ENCODE data around the gene TNS3.

TNS3 gene

GRCh38 chr7:47529826-47530555, 51.9 kb downstream of the TNS3 start:
- Histone ChIP-seq H3K4me3 (ENCODE audit: low read length in 2 of 2) (no peak overlapping the region), H3K27me3 (ENCODE audit: control insufficient read depth in 1 of 2, insufficient read depth in 2 of 2, low read length in 2 of 2) (no peaks in the 10 kb centered on the region), H3K27ac (ENCODE audit: low read length) (no peak overlapping the region), H3K4me1 (ENCODE audit: control insufficient read depth, insufficient read depth, low read length) (no peaks in the 10 kb centered on the region), H3K9me3 (ENCODE audit: control insufficient read depth in 2 of 2, low read length in 2 of 2) (no peaks in the 10 kb centered on the region), H3K36me3 (ENCODE audit: control insufficient read depth in 2 of 2, insufficient read depth in 2 of 2, low read length in 2 of 2) (peaks cover 8 to 19% of the 10 kb centered on the region in 2 donors), H3K9ac (ENCODE audit: low read length in 2 of 2) (no peak overlapping the region)

DNA sequence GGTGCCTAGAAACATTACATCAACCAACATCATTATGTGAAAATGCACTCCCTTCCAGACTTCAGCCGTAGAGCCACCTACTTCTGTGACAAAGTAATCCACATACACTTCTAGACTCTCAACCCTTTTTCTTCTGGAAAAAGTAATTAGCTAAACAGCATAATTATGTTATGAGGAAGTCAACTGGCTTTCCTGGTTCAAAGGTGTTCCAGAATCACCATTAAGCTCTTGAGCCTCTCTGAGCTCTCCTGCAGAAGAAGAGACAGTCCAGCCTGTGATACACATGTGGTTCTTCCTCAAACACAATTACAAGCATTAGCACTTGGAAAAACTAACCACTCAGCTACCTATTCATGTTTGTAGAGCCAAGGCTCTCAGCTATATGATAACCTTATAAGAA, 52.5 kb downstream of the TNS3 start:
- H3K27me3 ChIP-seq (ENCODE audit: control insufficient read depth in 1 of 2, insufficient read depth in 2 of 2, low read length in 2 of 2), result no peaks in the 10 kb centered on the region

DNA sequence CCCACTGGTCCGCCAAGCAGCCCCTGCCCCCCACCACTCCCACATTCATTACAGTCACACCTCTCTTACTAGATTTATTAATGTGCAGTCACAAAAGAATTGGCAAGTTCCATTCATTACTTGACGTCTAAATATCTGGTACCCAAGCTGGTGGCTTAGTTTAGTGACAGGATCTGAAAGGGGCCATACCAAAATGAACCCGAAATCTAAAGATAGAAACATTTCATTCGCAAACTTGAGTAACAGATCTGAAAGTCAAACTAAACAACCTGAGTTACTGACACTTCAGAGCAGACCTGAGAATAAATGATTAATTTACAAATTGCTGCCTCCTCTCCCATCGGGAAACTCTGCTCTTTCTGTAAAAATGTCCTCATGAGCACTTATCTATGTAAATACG, 53.4 kb downstream of the TNS3 start:
- Histone ChIP-seq H3K9me3 (ENCODE audit: control insufficient read depth in 2 of 2, low read length in 2 of 2) (no peaks in the 10 kb centered on the region), H3K4me1 (ENCODE audit: control insufficient read depth, insufficient read depth, low read length) (no peaks in the 10 kb centered on the region), H3K9ac (ENCODE audit: low read length in 2 of 2) (no peak overlapping the region), H3K27me3 (ENCODE audit: control insufficient read depth in 1 of 2, insufficient read depth in 2 of 2, low read length in 2 of 2) (no peaks in the 10 kb centered on the region), H3K27ac (ENCODE audit: low read length) (no peak overlapping the region), H3K4me3 (ENCODE audit: low read length in 2 of 2) (no peak overlapping the region), H3K36me3 (ENCODE audit: control insufficient read depth in 2 of 2, insufficient read depth in 2 of 2, low read length in 2 of 2) (peaks cover 8 to 20% of the 10 kb centered on the region in 2 donors)

More for the DNA sequence above, 52.5 kb downstream of the TNS3 start:
- Histone ChIP-seq H3K36me3 (ENCODE audit: control insufficient read depth in 2 of 2, insufficient read depth in 2 of 2, low read length in 2 of 2) (peaks cover 8 to 20% of the 10 kb centered on the region in 2 donors), H3K27ac (ENCODE audit: low read length) (no peak overlapping the region), H3K4me1 (ENCODE audit: control insufficient read depth, insufficient read depth, low read length) (no peaks in the 10 kb centered on the region), H3K9ac (ENCODE audit: low read length in 2 of 2) (no peak overlapping the region), H3K9me3 (ENCODE audit: control insufficient read depth in 2 of 2, low read length in 2 of 2) (no peaks in the 10 kb centered on the region), H3K4me3 (ENCODE audit: low read length in 2 of 2) (no peak overlapping the region)

DNA sequence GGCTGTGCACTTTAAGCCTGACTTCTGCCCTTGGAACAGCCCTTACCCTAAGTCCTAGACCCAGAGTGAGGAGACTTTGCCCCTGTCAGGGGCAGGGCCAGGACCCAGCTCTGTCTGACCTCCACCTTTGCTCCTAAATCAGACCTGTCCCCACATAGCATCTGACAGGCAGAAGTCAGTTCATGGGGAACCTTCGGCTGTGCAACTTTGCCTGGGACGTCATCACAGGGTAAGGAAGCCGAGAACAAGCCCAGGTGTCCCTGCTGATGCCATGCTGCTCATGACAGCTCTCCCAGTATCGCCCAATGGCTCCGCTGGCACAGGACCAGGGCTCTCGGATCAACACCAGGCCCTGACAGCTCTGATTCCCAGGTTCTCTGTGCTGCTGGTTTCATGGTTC, 55.4 kb downstream of the TNS3 start:
- Histone ChIP-seq H3K9me3 (ENCODE audit: control insufficient read depth in 2 of 2, low read length in 2 of 2) (no peaks in the 10 kb centered on the region), H3K4me3 (ENCODE audit: low read length in 2 of 2) (no peak overlapping the region), H3K27me3 (ENCODE audit: control insufficient read depth in 1 of 2, insufficient read depth in 2 of 2, low read length in 2 of 2) (no peaks in the 10 kb centered on the region), H3K36me3 (ENCODE audit: control insufficient read depth in 2 of 2, insufficient read depth in 2 of 2, low read length in 2 of 2) (peaks cover 8 to 20% of the 10 kb centered on the region in 2 donors), H3K27ac (ENCODE audit: low read length) (no peak overlapping the region), H3K9ac (ENCODE audit: low read length in 2 of 2) (no peak overlapping the region), H3K4me1 (ENCODE audit: control insufficient read depth, insufficient read depth, low read length) (no peaks in the 10 kb centered on the region)

GRCh38 chr7:47525066-47525623, 56.8 kb downstream of the TNS3 start:
- Histone ChIP-seq H3K9me3 (ENCODE audit: control insufficient read depth in 2 of 2, low read length in 2 of 2) (no peaks in the 10 kb centered on the region), H3K4me1 (ENCODE audit: control insufficient read depth, insufficient read depth, low read length) (peaks cover 13% of the 10 kb centered on the region), H3K27ac (ENCODE audit: low read length) (no peak overlapping the region), H3K27me3 (ENCODE audit: control insufficient read depth in 1 of 2, insufficient read depth in 2 of 2, low read length in 2 of 2) (no peaks in the 10 kb centered on the region), H3K36me3 (ENCODE audit: control insufficient read depth in 2 of 2, insufficient read depth in 2 of 2, low read length in 2 of 2) (peaks cover 8 to 20% of the 10 kb centered on the region in 2 donors), H3K9ac (ENCODE audit: low read length in 2 of 2) (no peak overlapping the region), H3K4me3 (ENCODE audit: low read length in 2 of 2) (no peak overlapping the region)

DNA sequence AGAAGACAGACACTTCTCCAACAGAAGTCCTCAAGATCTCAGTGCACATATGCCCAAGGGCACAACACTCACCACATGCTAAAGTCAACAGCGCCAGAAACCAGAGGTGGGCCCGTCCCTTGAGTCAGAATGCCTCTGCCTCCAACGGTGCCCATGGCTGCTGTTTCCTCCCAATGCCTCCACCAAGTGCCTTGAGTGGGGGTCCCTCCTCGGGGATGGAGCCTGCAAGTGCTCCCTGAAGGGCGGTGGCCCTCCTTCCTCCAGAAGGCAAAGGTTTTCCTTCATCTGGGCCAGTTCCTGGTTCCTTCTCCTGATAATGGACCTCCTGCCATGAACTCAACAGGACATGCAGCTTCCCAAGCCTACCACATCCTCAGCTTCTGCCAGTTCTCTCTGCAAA, 58.5 kb downstream of the TNS3 start:
- no peak overlapping the region for H3K27ac ChIP-seq (ENCODE audit: low read length)

DNA sequence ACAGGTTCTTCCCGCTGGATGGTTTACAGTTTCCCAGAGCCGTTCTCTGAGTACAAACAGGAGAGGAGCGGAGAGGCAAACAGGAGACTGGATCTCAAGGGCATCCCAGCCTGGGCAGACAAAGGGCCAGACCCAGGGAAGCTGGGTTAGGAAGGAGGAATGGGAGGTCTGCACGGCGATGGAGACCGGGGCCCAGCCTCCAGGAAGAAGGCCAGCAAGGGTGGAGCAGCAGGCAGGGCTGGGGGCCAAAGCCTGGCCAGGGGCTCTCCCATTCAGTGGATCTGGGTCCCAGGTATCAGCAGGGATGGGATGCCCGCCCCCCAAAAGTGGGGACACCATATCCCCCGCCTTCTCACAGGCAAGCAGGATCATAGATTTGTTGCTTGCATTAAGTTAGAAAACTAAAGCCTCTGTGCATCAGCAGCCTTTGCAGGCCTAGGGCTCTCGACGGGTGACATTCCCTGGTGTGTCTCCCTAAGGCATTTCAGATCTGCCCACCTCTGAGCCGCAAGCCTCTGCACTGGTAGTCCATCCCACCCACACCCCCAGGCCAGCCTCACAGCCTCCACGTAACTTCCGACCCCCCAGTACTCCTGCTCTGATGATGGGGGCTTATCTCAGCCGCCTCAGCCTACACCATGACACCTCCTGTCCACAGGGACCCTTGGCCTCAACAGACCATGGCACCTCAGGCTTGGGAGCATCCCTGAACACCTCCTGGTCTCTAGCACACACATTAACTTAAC, 59.9 kb downstream of the TNS3 start:
- peaks cover 29% of the 10 kb centered on the region for H3K4me1 ChIP-seq (ENCODE audit: control insufficient read depth, insufficient read depth, low read length)
- no peak overlapping the region for H3K4me3 ChIP-seq (ENCODE audit: low read length in 2 of 2)
- H3K27me3 ChIP-seq (ENCODE audit: control insufficient read depth in 1 of 2, insufficient read depth in 2 of 2, low read length in 2 of 2), result no peaks in the 10 kb centered on the region
- peaks cover 8 to 17% of the 10 kb centered on the region in 2 donors for H3K36me3 ChIP-seq (ENCODE audit: control insufficient read depth in 2 of 2, insufficient read depth in 2 of 2, low read length in 2 of 2)
- no peak overlapping the region for H3K9ac ChIP-seq (ENCODE audit: low read length in 2 of 2)
- no peak overlapping the region for H3K27ac ChIP-seq (ENCODE audit: low read length)
- no peaks in the 10 kb centered on the region for H3K9me3 ChIP-seq (ENCODE audit: control insufficient read depth in 2 of 2, low read length in 2 of 2)

More for the DNA sequence above, 58.5 kb downstream of the TNS3 start:
- Histone ChIP-seq H3K4me1 (ENCODE audit: control insufficient read depth, insufficient read depth, low read length) (peaks cover 26% of the 10 kb centered on the region), H3K27me3 (ENCODE audit: control insufficient read depth in 1 of 2, insufficient read depth in 2 of 2, low read length in 2 of 2) (no peaks in the 10 kb centered on the region), H3K9me3 (ENCODE audit: control insufficient read depth in 2 of 2, low read length in 2 of 2) (no peaks in the 10 kb centered on the region), H3K4me3 (ENCODE audit: low read length in 2 of 2) (no peak overlapping the region), H3K36me3 (ENCODE audit: control insufficient read depth in 2 of 2, insufficient read depth in 2 of 2, low read length in 2 of 2) (peaks cover 8 to 20% of the 10 kb centered on the region in 2 donors), H3K9ac (ENCODE audit: low read length in 2 of 2) (no peak overlapping the region)

DNA sequence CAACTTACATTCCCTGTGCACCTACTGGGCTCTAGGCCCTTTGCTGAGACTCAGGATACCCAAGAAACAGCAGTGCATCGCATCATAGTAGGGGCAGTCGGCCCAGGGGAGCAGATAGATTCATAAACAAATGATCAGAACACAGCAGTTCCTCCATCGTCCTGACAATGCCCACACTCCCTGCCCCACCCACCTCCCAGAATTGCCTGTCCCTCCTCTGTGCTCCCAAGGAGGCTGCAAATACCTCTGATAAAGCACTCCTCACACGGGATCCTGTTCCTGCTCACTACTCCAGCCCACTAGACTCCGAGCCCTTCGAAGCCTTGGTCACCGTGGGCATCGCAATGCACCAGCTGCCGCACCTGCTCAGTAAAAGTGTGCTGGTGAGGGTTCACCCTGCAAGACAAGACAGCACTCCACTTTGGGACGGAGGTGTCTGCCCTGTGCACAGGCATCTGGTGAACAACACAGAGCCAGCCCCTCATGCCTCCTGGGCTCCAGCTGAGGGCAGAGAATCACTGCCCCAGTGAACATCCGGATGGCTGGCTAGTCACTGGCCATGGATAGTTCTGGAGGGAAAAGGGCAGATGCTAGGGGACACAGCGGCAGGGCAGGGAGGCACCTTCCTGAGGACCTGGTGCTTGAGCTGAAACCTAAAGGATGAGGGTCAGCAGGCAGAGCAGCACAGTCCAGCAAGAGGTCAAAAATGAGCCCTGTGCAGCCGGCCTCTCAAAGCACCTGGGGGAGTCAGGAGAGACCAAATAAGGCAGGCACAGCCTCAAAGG, 60.7 kb downstream of the TNS3 start:
- peak overlapping the region; percentile 58 for H3K27ac ChIP-seq (ENCODE audit: low read length)
- no peaks in the 10 kb centered on the region for H3K27me3 ChIP-seq (ENCODE audit: control insufficient read depth in 1 of 2, insufficient read depth in 2 of 2, low read length in 2 of 2)
- H3K9me3 ChIP-seq (ENCODE audit: control insufficient read depth in 2 of 2, low read length in 2 of 2), result no peaks in the 10 kb centered on the region
- no peak overlapping the region for H3K9ac ChIP-seq (ENCODE audit: low read length in 2 of 2)
- peak overlapping the region in 1 of 2 donors; percentile 8 for H3K4me3 ChIP-seq (ENCODE audit: low read length in 2 of 2)
- H3K36me3 ChIP-seq (ENCODE audit: control insufficient read depth in 2 of 2, insufficient read depth in 2 of 2, low read length in 2 of 2), result peaks cover 5 to 12% of the 10 kb centered on the region in 2 donors
- peaks cover 29% of the 10 kb centered on the region for H3K4me1 ChIP-seq (ENCODE audit: control insufficient read depth, insufficient read depth, low read length)

DNA sequence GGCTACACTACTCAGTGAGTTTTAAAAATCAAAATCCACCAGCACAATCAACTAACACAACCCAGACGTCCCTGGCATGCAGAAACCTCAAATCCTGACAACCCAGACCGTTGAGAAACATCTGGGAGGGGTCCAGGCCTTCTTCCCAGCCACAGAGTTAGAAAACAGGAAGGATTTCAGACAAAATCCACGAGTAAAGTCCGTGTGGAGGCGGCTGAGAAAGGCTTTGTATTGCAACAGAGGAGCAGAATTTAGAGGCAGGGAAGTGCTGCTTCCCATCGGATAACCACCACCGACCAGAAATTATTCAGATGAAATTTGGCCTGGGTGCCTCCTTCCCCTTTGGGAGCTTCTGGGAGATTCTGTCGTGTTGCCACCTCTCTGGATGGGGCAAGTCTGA, 61.5 kb downstream of the TNS3 start:
- peak overlapping the region; percentile 58 for H3K27ac ChIP-seq (ENCODE audit: low read length)
- H3K4me3 ChIP-seq (ENCODE audit: low read length in 2 of 2), result no peak overlapping the region
- H3K27me3 ChIP-seq (ENCODE audit: control insufficient read depth in 1 of 2, insufficient read depth in 2 of 2, low read length in 2 of 2), result no peaks in the 10 kb centered on the region
- no peaks in the 10 kb centered on the region for H3K9me3 ChIP-seq (ENCODE audit: control insufficient read depth in 2 of 2, low read length in 2 of 2)
- peaks cover 1 to 5% of the 10 kb centered on the region in 2 donors for H3K36me3 ChIP-seq (ENCODE audit: control insufficient read depth in 2 of 2, insufficient read depth in 2 of 2, low read length in 2 of 2)
- no peak overlapping the region for H3K9ac ChIP-seq (ENCODE audit: low read length in 2 of 2)
- peaks cover 29% of the 10 kb centered on the region for H3K4me1 ChIP-seq (ENCODE audit: control insufficient read depth, insufficient read depth, low read length)

DNA sequence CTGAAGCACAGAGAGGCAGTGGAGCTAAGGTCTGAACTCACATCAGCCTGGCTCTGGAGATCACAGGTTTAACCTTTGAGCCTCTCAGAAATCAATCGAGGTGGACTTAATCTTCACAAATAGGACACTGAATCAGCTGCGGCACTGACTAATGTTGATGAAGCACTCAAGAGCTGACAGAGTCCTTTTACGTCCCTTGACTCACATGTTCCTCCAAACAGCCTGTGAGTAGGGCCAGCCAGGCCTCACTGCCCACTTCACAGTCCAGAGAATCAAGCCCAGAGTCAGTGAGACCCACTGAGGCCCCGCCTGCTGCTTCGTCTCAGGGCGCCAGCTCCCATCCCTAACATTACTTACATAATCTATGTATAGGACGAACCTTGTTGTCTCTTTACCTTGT, 63.1 kb downstream of the TNS3 start:
- Histone ChIP-seq H3K27me3 (ENCODE audit: control insufficient read depth in 1 of 2, insufficient read depth in 2 of 2, low read length in 2 of 2) (no peaks in the 10 kb centered on the region), H3K36me3 (ENCODE audit: control insufficient read depth in 2 of 2, insufficient read depth in 2 of 2, low read length in 2 of 2) (no peaks in the 10 kb centered on the region), H3K4me1 (ENCODE audit: control insufficient read depth, insufficient read depth, low read length) (peaks cover 40% of the 10 kb centered on the region), H3K9me3 (ENCODE audit: control insufficient read depth in 2 of 2, low read length in 2 of 2) (no peaks in the 10 kb centered on the region), H3K4me3 (ENCODE audit: low read length in 2 of 2) (no peak overlapping the region), H3K27ac (ENCODE audit: low read length) (no peak overlapping the region), H3K9ac (ENCODE audit: low read length in 2 of 2) (no peak overlapping the region)

All from stomach smooth muscle (tissue), 2 donors.